Measurements from ENCODE around the gene SPOCK1.

Gene SPOCK1

GRCh38 chr5:137142346-137142745 is 356.8 kb downstream of the SPOCK1 start:
- no peak for DNase-seq

DNA sequence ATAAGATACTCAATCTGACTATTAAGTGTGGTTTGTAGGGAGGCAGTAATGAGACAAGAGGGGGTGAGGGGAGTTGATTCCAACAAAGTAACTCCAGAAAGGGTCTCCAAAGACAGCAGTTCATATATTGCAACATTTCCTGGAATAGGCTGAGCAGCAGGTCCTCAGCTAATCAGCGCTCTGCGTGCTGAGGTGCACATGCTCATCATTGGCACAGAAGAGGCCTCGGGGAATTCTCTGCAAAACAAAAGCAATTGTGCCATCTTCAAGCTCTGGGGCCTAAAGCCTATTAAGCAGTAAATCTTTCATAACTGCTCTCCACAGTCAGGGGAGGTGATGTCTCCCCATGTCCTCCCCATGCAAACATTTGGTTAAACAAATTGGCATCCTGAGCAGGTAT is 357.3 kb downstream of the SPOCK1 start:
- no peak for DNase-seq

DNA sequence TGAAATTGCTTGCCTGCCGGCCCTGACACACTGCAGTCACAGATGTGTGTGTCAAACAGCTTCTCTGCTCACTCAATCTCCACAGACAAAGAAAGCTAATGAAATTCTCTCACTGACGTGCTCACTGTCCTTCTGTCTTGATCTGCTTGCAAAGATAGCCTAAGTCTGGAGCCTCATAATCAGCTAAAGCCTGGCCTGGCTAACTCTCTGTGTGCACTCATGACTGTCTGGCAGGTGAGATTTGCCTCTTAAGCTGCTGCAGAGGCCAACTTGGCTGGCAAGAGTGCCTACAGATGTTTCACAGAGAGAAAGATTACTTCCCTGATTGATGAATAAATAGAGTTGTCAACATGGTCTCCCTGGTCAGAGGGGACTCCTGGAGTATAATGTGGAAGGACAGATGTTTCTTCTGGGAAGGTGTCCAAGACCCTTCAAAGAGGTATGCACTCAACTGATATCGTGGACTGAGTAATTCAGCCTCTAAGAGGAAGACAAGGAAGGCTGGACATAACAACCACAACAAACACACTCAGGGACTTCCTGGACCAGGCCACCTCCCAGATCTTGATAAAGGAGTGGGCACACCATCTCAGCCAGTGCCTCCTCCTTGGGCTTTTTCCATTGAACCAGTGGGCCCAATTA is 362.0 kb downstream of the SPOCK1 start:
- DNase-seq: no peak

GRCh38 chr5:137134920-137135532 is 364.1 kb downstream of the SPOCK1 start:
- DNase-seq: no peak

GRCh38 chr5:137129886-137130680 is 369.0 kb downstream of the SPOCK1 start:
- DNase-seq: no peak

DNA sequence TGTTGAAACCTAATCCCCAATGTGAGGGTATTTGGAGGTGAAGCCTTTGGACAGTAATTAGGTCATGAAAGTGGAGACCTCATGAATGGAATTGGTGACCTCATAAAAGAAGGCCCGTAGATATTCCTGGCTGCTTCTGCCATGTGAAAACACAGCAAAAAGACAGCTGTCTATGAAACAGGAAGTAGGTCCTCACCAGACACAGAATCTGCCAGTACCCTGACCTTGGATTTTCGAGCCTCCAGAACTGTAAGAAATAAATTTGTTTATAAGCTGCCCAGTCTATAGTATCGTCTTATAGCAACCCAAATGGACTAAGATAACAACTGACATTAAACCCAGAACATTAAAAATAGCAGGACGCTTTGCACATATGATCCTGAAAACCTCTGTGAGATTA is 371.1 kb downstream of the SPOCK1 start:
- no peak for DNase-seq

DNA sequence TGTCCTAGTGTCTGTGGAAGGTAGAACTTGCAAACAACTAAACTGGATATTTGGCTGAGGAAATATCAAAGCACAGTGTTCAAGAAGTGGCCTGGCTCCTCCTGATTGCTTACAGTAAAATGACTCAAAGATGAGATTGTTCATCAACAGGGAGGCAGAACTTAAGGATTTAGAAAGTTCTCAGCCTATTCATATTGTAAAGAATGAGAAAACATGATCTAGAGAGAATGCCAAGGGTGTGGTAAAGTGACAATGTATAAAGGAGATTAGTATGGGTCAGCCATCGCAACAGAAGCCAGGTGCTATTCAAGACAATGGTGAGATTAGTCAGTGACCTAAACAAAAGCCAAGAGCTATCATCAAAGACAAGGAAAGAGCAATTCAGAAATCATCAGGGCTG is 372.3 kb downstream of the SPOCK1 start:
- DNase-seq: no peak

GRCh38 chr5:137122558-137122957 is 376.6 kb downstream of the SPOCK1 start:
- peak; percentile 44 to 45 for DNase-seq

- no peak for DNase-seq
Measured at GRCh38 chr5:137122075-137122474, 377.1 kb downstream of the SPOCK1 start.

GRCh38 chr5:137119321-137119720 is 379.8 kb downstream of the SPOCK1 start:
- DNase-seq: no peak

DNA sequence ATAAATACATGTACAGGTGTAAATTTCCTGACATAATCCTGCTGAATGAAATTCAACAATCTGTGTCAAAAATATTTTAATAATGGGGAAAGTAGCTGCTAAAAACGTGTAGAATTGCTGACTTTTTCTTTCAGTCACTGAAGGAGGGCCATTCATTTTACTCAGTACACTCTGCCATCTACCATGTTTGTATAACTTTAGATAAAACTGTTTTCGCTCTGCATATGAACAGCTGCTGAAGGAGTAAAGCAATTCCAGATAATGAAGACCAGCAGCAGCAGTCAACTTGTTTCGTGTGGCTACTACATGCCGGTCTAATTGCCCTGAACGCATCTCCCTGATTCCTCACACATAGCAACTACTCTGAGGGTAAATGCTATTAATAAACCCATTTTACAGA is 380.5 kb downstream of the SPOCK1 start:
- DNase-seq: no peak

DNA sequence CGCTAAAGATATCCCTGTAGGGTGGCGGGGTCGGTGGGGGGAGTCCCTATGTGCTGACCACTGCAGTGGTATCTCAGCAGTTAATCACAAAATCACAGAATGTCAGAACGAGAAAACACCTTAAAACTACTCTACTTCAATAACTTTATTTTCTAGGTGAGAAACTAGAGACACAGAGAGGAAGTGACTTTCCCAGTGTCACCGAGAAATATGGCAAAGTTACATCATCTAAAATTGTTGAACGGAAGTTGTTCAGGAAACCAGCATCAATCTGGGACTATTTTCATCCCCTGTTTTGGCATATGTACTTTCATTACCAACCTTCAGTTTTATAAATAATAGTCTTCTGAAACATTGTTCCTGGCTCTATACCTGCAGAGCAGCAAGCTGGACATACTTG is 384.0 kb downstream of the SPOCK1 start:
- no peak for DNase-seq

- DNase-seq: no peak
Measured at GRCh38 chr5:137114529-137114928, 384.6 kb downstream of the SPOCK1 start.

GRCh38 chr5:137113939-137114338 is 385.2 kb downstream of the SPOCK1 start:
- no peak for DNase-seq

DNA sequence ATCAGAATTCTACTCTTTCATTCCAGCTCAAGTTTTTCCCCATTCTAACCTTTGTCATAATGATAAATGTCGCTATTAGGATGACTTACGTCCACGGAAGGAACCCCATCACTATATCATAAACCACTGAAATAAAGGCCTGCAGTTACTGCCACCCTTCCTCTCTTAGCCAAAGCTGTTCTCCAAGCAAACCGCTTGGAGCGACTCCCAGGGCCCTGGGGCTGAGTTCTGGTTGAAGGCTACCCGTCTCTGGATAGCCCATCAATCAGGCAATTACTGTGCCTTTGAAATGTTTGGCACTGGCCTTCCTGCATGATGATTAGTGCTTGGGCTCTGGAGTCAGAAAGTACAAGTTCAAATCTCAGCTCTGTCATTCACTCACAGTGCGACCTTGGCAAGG is 386.0 kb downstream of the SPOCK1 start:
- DNase-seq: no peak

DNA sequence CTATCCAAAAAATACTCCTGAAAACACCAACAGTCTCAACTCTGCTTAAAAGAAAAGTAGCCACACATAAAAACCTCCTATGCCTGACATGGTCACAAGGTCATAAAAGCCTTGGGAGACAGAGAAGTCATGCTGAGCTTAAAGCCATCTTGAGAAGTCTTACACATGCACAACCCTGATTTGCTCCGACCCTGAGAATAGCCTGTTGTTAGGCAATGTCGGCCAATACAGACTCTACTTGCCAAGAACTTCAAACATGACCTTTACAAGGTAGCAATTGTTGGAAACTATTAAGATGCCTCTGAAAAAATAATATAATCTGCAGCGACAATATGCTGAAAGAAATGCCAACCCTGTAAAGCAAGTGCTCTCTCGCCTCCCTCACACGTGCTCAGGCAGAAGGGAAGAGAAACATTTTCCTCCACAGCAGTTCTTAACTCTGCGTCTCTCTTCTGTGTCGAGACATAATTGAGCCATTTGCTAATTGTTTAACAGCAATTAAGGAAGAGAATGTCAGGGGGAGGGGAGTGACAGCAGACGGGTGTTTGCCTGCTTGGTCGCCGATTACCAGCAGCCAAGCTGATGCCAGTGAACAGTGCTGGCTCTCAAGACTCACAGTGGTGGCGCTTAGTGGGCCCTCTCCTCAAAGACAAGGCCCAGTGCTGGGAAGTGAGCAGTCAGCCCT is 393.6 kb downstream of the SPOCK1 start:
- DNase-seq: no peak

- no peak for DNase-seq
Measured at GRCh38 chr5:137101544-137101943, 397.6 kb downstream of the SPOCK1 start.

DNA sequence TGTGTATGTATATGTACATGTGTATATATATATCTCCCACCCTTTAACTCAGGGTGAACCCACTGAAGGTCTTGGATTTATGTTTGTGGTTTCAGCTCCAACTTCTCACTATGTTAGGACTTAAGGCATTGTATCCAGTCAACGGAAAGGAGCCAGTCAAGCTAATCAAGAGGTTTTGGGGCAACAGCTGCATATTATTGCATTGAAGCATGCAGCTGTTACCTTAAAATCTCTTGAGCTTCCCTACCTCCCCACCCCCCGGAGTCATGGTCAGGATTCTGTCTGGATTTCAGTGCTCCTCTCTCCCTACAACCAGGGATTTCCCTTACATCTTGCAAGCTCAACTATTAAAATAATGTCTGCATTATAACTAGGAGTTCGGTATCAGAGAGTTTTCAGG is 399.5 kb downstream of the SPOCK1 start:
- no peak for DNase-seq

- DNase-seq: no peak
Measured at GRCh38 chr5:137098663-137099062, 400.5 kb downstream of the SPOCK1 start.

DNA sequence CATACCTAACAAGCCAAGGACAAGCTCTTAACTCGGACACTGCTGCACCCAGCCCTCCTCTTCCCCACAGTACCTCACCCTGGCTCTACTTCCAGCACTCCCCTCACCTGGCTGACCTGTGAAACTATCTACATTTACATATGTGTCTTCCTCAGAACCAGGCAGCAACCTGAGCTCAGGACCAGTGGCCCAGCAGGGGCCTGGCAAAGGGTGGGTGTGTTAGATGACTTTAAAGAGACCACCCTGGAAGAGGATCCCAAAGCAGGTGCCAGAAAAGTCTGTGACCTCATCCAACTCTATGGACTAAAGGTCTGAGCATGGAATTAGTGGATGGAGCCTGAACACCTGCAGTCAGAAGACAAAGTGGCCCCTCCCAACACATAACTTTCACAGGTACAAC is 400.9 kb downstream of the SPOCK1 start:
- DNase-seq: no peak

DNA sequence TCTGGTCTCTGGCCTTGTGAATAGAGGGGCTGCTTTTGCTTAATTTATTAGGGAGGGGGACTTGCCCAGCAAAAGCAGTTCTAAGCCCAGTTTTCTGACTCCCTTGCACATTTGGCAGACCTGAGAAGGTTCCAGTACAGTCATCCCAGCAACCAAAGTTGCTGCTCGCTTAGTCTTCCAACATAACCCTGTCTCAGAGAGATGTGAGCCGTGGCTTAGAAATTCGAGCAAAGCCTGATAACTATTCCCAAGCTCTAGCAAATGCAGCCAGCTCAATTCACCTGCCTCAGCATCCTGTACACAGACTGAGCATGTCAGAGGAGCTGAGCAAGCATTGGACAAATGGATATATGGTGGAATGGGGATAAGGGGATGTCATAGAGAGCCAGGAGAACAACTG is 401.9 kb downstream of the SPOCK1 start:
- no peak for DNase-seq

GRCh38 chr5:137096149-137097103 is 402.7 kb downstream of the SPOCK1 start:
- DNase-seq: no peak

Data from SHP77 (cell line).